ENCODE measurements around the gene CCP110.

DNA sequence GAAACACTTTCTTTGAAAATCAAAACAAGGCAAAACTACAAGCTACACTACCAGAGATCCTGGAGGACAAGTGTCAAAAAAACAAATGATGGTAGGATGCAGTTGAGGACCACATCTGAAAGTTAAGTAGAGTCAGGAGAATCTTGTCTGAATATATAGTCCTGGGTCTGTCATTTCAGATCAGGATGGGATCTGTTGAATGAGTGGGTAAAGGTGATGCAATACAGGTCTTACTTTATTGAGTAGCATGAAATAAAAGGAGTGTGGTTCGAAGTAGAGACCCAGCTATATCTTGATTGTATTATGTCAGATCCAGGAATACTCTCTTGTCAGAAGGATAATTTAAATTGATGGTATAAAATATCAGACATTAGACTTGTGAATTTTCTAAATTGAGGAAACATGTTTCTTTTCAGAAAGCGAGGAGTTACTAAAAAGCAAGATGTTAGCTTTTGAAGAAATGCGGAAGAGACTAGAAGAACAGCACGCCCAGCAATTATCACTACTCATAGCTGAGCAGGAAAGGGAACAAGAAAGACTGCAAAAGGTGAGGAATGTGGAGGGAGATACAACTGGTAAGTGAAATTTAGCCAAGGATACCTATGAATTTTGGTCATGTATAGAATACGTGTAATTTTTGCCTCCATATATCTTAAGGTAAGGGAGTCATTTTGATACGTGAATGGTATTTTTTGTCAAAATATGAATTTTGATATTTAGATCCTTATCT lies 16.7 kb downstream of the CCP110 start:
- TF ChIP-seq, protein P1, sequence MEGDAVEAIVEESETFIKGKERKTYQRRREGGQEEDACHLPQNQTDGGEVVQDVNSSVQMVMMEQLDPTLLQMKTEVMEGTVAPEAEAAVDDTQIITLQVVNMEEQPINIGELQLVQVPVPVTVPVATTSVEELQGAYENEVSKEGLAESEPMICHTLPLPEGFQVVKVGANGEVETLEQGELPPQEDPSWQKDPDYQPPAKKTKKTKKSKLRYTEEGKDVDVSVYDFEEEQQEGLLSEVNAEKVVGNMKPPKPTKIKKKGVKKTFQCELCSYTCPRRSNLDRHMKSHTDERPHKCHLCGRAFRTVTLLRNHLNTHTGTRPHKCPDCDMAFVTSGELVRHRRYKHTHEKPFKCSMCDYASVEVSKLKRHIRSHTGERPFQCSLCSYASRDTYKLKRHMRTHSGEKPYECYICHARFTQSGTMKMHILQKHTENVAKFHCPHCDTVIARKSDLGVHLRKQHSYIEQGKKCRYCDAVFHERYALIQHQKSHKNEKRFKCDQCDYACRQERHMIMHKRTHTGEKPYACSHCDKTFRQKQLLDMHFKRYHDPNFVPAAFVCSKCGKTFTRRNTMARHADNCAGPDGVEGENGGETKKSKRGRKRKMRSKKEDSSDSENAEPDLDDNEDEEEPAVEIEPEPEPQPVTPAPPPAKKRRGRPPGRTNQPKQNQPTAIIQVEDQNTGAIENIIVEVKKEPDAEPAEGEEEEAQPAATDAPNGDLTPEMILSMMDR (IDR thresholded peaks at IDR 0.05) = no peak
- TF ChIP-seq POLR2A (IDR thresholded peaks at IDR 0.05) = no peak
